ENCODE data around the gene TMEM271.
"Not testable (repeated sequence)": the region's sequence is repeated elsewhere in the genome, so short reads cannot be mapped to it uniquely, and the experiment has no call there.

The TMEM271 gene

GRCh38 chr4:609400-610050 is 33.4 kb upstream of the TMEM271 start:
- DNase-seq = no peak

- DNase-seq = no peak
These were observed 32.1 kb upstream of the TMEM271 start for GRCh38 chr4:608236-608635.

GRCh38 chr4:605702-606425 is 29.8 kb upstream of the TMEM271 start:
- no peak for DNase-seq

GRCh38 chr4:604131-604530 is 28.0 kb upstream of the TMEM271 start:
- DNase-seq = no peak

- DNase-seq = no peak
These were observed 26.5 kb upstream of the TMEM271 start for GRCh38 chr4:602559-602942.

GRCh38 chr4:601612-602558 is 25.8 kb upstream of the TMEM271 start:
- no peak for DNase-seq

- DNase-seq = no peak
These were observed 24.9 kb upstream of the TMEM271 start for GRCh38 chr4:600850-601515.

- DNase-seq = no peak
These were observed 24.1 kb upstream of the TMEM271 start for GRCh38 chr4:600166-600565.

GRCh38 chr4:598925-599324 is 22.8 kb upstream of the TMEM271 start:
- no peak for DNase-seq

GRCh38 chr4:592825-593520 is 16.9 kb upstream of the TMEM271 start:
- DNase-seq = no peak

GRCh38 chr4:592178-592577 is 16.1 kb upstream of the TMEM271 start:
- DNase-seq = not testable (repeated sequence)

GRCh38 chr4:590313-590841 is 14.3 kb upstream of the TMEM271 start:
- DNase-seq = no peak

- no peak for DNase-seq
These were observed 13.3 kb upstream of the TMEM271 start for GRCh38 chr4:589219-589963.

GRCh38 chr4:588351-588849 is 12.3 kb upstream of the TMEM271 start:
- DNase-seq = no peak

GRCh38 chr4:587671-588350 is 11.7 kb upstream of the TMEM271 start:
- no peak for DNase-seq

- no peak for DNase-seq
These were observed 7.7 kb upstream of the TMEM271 start for GRCh38 chr4:583820-584219.

- DNase-seq = no peak
These were observed 5.8 kb upstream of the TMEM271 start for GRCh38 chr4:581753-582361.

- no peak for DNase-seq
These were observed 5.1 kb upstream of the TMEM271 start for GRCh38 chr4:581181-581580.

- DNase-seq = no peak
These were observed 3.6 kb upstream of the TMEM271 start for GRCh38 chr4:579543-580175.
